ENCODE data around the gene SLC15A5. TPM values are rescaled to one million over a fixed set of nuclear protein-coding genes. Genes with fewer than 3 reads are reported as not detected.

Gene SLC15A5
- polyA plus RNA-seq, 1 of the 3 experiments (the other 2 are of a cell fraction): not detected

GRCh38 chr12:16221776-16222175, 55.7 kb downstream of the SLC15A5 start:
- no peak overlapping the region for H3K4me2 ChIP-seq
- H3K27ac ChIP-seq (ENCODE audit: low read depth in 2 of 2, low read length in 1 of 2): no peak overlapping the region
- H3K9me2 ChIP-seq: no peaks in the 10 kb centered on the region
- no peaks in the 10 kb centered on the region for H3K9me3 ChIP-seq
- no peak overlapping the region for H3K9ac ChIP-seq
- no peaks in the 10 kb centered on the region for H3K36me3 ChIP-seq (replicated peaks in 1 of 2; ENCODE audit: control insufficient read depth in 1 of 2, insufficient read depth in 2 of 2, low read length in 1 of 2)
- H3K79me2 ChIP-seq (ENCODE audit: insufficient read depth): no peaks in the 10 kb centered on the region
- H3K27me3 ChIP-seq (ENCODE audit: insufficient read depth): no peaks in the 10 kb centered on the region
- no peak for DNase-seq
- no peak overlapping the region for H2AFZ ChIP-seq (ENCODE audit: low read depth)
- ChIA-PET CTCF (no interaction called here), POLR2A (no interaction called here)
- H3K4me3 ChIP-seq (ENCODE audit: low read depth in 2 of 2, low read length in 1 of 2): no peak overlapping the region
- H3K4me1 ChIP-seq (ENCODE audit: control insufficient read depth in 1 of 2, insufficient read depth in 2 of 2, low read depth in 1 of 2, low read length in 1 of 2): no peaks in the 10 kb centered on the region
- H3F3A ChIP-seq (replicated peaks; ENCODE audit: insufficient read depth): no peaks in the 10 kb centered on the region
- no peak for TF ChIP-seq CHD2 (IDR thresholded peaks at IDR 0.05; ENCODE audit: low read length, partially characterized antibody)
- TF ChIP-seq CTCF (IDR thresholded peaks at IDR 0.05): no peak
- TF ChIP-seq TAF1 (IDR thresholded peaks at IDR 0.05; ENCODE audit: borderline replicate concordance, low read depth, low read length): no peak
- TF ChIP-seq RXRA (IDR thresholded peaks at IDR 0.05; ENCODE audit: borderline replicate concordance, low read depth): no peak
- TF ChIP-seq MEF2A (IDR thresholded peaks at IDR 0.05; ENCODE audit: borderline replicate concordance, low read depth): no peak
- no peak for TF ChIP-seq YY1 (IDR thresholded peaks at IDR 0.05; ENCODE audit: low read depth)
- TF ChIP-seq SIN3A (IDR thresholded peaks at IDR 0.05; ENCODE audit: borderline replicate concordance, low read depth, low read length): no peak
- TF ChIP-seq PBX3 (IDR thresholded peaks at IDR 0.05): no peak
- no peak for TF ChIP-seq TEAD4 (IDR thresholded peaks at IDR 0.05; ENCODE audit: borderline replicate concordance, insufficient read depth)
- no peak for TF ChIP-seq FOXM1 (IDR thresholded peaks at IDR 0.05; ENCODE audit: low read depth)
- no peak for TF ChIP-seq USF1 (IDR thresholded peaks at IDR 0.05; ENCODE audit: borderline replicate concordance, low read depth)
- TF ChIP-seq RFX5 (IDR thresholded peaks at IDR 0.05; ENCODE audit: low read length): no peak
- no peak for TF ChIP-seq ELF1 (IDR thresholded peaks at IDR 0.05)
- H4K20me1 ChIP-seq (ENCODE audit: insufficient read depth): no peaks in the 10 kb centered on the region
- WGBS (ENCODE audit: low lambda C conversion rate): 12% methylated on average over 2 of the region's 2 CpGs

- H3K9me3 ChIP-seq: no peaks in the 10 kb centered on the region
- no peak for TF ChIP-seq MEF2A (IDR thresholded peaks at IDR 0.05; ENCODE audit: borderline replicate concordance, low read depth)
- no peak for TF ChIP-seq YY1 (IDR thresholded peaks at IDR 0.05; ENCODE audit: low read depth)
- ChIA-PET CTCF (no interaction called here), POLR2A (no interaction called here)
- H3K27ac ChIP-seq (ENCODE audit: low read depth in 2 of 2, low read length in 1 of 2): no peak overlapping the region
- no peaks in the 10 kb centered on the region for H3K36me3 ChIP-seq (replicated peaks in 1 of 2; ENCODE audit: control insufficient read depth in 1 of 2, insufficient read depth in 2 of 2, low read length in 1 of 2)
- no peaks in the 10 kb centered on the region for H4K20me1 ChIP-seq (ENCODE audit: insufficient read depth)
- no peak overlapping the region for H2AFZ ChIP-seq (ENCODE audit: low read depth)
- H3K4me3 ChIP-seq (ENCODE audit: low read depth in 2 of 2, low read length in 1 of 2): no peak overlapping the region
- no peak for DNase-seq
- no peaks in the 10 kb centered on the region for H3K27me3 ChIP-seq (ENCODE audit: insufficient read depth)
- H3F3A ChIP-seq (replicated peaks; ENCODE audit: insufficient read depth): no peaks in the 10 kb centered on the region
- no peak overlapping the region for H3K4me2 ChIP-seq
- no peaks in the 10 kb centered on the region for H3K9me2 ChIP-seq
- H3K79me2 ChIP-seq (ENCODE audit: insufficient read depth): no peaks in the 10 kb centered on the region
- no peak overlapping the region for H3K9ac ChIP-seq
- no peaks in the 10 kb centered on the region for H3K4me1 ChIP-seq (ENCODE audit: control insufficient read depth in 1 of 2, insufficient read depth in 2 of 2, low read depth in 1 of 2, low read length in 1 of 2)
These were observed 57.4 kb downstream of the SLC15A5 start for GRCh38 chr12:16220120-16220519.
